KOPT-K1 (cell line): ENCODE data around the gene CLK2.
"Not testable (repeated sequence)": the region's sequence is repeated elsewhere in the genome, so short reads cannot be mapped to it uniquely, and the experiment has no call there.

Experiments
- H3K27ac ChIP-seq: fragments of 200-600 bp; sonication (generic); 2 replicates; pipeline ENCODE4 v1.5.1; 2016; ENCODE audit warnings: antibody characterized with exemption, mild to moderate bottlenecking, low read depth, low read length; ENCODE audit not compliant: poor library complexity, severe bottlenecking
- H3K36me3 ChIP-seq: fragments of 200-600 bp; sonication (generic); 2 replicates; pipeline ENCODE4 v1.5.1; 2017; ENCODE audit warnings: antibody characterized with exemption, mild to moderate bottlenecking, low read length, moderate library complexity; ENCODE audit not compliant: insufficient read depth
- H3K9me3 ChIP-seq: fragments of 200-600 bp; sonication (generic); 2 replicates; pipeline ENCODE4 v1.5.1; 2017; ENCODE audit warnings: antibody characterized with exemption, low read length, mild to moderate bottlenecking; ENCODE audit not compliant: insufficient read depth, poor library complexity, severe bottlenecking

CLK2 gene

DNA sequence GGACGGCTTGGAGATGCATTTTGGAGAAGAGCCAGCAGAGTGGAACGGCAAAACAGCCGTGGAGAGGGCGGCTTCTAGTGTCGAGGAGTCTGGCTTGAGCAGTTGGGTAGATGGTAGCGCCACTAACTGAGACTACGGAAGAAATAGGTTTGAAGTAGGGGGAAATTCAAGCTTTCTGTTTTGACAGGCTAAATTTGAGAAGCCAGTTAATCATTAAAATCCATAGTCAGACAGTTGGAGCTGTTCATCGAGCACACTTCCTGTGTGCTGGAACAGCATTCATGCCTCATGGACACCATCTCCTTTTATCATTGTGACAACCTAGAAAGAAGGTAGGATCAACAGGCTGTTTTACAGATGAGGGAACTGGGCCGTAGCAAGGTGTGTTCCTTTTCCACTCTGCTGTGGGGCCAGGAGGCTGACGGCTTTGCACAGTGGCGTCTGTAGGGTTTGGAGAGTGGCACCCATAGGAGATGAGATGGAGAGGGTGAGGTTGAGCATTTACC, 31.3 kb upstream of the CLK2 start:
- no peaks in the 10 kb centered on the region for H3K36me3 ChIP-seq
- H3K27ac ChIP-seq, result no peak overlapping the region
- no peaks in the 10 kb centered on the region for H3K9me3 ChIP-seq

DNA sequence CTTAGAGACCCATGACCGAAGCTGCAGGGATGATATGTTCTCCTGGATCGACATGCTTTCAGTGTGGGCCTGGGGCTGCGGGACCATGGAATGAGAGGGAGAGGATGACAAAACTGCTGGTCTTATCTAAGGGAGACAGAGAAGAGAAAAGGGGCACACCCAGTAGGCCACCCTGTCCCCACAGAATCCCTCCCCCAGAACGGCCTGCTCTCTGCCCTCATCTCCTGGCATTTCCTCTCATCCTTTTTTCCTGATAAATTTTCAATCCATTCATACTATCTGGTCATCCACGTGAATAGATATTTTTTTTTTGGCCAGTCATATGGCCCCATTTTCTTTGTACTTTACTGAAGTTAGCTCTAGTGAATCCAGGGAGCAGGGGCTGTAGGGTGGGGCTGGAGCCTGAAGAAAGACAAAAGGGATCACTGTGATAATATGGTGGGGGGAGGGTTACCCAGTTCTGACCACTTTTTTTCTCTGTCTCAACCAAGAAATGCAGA, 28.1 kb upstream of the CLK2 start, which contains the start of gene PKLR:
TSS of gene PKLR (minus strand) at position 97 of the 500 bp plus-strand sequence. CDS start at position 54, 43 bp downstream.
- Histone ChIP-seq H3K9me3 (no peaks in the 10 kb centered on the region), H3K36me3 (no peaks in the 10 kb centered on the region), H3K27ac (no peak within 1 kb of the TSS)

DNA sequence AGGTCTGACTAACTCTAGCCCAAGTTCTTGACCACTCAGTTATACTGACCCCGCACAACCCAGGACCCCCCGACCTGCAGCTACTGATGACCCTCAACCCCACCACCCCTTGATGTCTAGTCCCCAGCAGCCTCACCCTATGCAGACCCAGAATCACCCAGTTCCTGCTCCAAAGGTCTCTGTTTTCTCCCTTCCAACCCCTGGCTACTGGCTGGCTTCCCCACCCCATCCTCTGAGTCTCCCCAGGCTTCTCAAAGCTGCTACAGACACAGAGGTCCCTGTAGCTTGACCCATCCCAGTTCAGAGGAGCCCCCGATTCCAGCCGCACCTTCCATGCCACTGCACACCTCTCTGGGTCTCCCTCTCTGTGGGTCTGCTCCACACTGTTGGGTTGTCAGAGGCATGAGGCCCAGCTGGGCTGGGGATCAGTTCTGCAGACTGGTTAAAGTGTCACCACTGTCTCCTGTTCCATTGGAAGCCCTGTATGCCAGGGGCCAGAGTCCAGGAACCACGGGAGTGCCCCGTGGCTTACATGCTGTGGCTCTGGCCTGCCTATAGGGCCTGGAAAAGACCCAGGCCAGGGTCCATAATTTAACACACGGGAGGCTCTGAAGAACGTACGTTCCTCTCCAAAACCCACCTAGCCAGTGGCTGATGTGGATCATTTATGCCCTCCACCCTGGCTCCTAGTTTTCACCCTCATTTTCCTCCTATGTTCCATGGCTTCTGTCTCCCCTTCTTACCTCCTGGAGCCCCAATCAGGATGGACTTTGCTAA, 27.4 kb upstream of the CLK2 start:
- H3K36me3 ChIP-seq, result no peaks in the 10 kb centered on the region
- no peaks in the 10 kb centered on the region for H3K9me3 ChIP-seq
- H3K27ac ChIP-seq, result no peak overlapping the region

DNA sequence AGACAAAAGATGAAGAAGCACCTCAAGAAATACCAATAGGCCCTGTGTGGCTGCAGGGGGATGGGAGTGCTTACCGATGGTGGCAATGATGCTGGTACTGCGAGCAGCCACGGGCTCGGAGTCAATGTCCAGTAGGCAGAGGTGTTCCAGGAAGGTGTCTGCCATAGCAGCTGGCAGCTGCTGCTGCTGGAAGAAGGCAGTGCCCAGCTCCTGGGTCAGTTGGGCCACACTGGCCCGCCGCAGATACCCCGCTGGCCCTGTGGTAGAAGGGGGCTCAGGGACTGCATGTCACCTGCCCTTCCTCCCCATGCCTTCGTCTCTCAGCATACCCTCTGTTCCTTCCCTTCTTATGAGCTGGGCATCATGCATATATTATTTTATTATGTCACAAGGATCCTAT, 26.7 kb upstream of the CLK2 start:
- Histone ChIP-seq H3K27ac (no peak overlapping the region), H3K9me3 (no peaks in the 10 kb centered on the region), H3K36me3 (no peaks in the 10 kb centered on the region)

DNA sequence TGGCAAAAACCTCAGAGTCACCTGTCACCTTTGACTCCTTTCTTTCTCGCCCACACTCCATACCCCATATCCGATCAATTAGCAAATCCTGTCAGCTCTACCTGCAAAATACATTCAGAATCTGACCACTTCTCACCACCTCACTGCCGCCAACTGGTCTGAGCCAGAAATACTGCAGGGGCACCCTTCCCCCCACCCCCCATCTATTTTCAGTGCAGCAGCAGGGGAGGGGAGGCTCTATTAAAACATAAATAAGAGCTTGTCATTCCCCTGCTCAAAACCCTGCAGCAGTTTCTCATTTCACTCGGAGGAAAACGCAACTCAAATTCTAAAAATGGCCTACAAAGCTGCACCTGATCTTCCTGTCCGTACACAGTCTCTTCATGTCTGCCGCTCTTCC, 24.1 kb upstream of the CLK2 start:
- Histone ChIP-seq H3K27ac (no peak overlapping the region), H3K9me3 (no peaks in the 10 kb centered on the region), H3K36me3 (no peaks in the 10 kb centered on the region)

DNA sequence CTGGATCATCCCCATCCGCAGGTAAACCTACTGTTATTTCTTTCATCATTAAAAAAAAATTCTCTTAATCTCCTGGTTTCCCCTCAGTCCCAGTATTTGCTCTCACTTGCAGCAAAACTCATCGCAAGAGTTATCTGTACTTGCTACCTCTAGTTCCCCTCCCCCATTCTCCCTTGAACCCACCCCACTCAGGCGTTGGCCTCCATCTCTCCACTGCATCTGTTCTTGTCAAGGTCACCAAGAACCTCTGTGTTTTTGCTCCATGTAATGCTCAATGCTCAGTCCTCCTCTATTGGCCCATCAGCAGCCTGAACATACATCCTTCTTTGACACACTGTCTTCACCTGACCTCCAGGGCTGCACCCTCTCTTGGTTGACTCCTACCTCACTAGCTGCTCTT, 23.4 kb upstream of the CLK2 start:
- no peaks in the 10 kb centered on the region for H3K9me3 ChIP-seq
- H3K27ac ChIP-seq, result no peak overlapping the region
- no peaks in the 10 kb centered on the region for H3K36me3 ChIP-seq

DNA sequence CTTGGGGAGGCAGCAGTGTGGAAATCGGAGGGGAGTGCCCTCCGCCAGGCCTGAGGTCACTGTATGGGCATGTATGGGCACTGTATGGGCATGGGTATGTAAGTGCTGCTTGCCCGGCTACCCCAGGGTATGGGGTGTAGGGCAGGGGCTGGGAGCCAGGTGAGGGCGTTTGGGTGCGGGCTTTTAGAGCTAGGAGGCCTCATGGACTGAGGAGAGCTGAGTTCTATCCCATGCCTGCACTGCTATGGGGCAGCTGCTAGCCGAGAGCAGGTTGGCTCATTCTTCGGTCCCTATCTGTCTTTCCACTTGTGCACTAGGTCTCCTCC, 22.6 kb upstream of the CLK2 start:
- H3K9me3 ChIP-seq, result no peaks in the 10 kb centered on the region
- no peaks in the 10 kb centered on the region for H3K36me3 ChIP-seq
- no peak overlapping the region for H3K27ac ChIP-seq

DNA sequence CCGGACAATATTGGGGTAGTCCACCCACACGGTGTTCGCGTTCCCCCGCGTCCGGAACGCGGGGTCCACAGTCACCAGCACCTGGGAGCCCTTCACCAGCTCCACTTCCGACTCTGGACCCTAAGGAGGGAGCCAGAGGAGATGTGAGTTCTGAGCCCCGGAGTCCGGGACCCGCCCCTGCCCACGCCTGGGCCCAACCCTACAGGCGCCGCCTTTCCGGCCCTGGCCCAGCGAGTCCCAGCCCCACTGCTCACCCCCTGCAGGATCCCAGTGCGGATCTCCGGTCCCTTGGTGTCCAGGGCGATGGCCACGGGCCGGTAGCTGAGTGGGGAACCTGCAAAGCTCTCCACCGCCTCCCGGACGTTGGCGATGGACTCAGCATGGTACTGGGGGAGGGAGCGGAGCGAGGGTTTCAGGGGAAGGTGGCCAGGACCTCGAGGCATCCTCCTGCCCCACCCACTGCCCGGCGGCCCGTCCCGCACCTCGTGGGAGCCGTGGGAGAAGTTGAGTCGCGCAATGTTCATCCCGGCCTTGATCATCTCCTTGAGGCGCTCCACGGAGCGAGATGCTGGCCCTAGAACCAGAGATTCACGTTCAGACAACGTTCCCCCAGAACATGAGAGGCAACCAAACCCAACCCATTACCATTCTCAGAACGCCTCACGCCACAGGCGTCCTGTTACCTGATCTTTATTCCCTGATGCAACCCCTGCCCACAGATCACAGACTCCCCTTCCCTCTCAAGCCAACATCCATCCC, 22.1 kb upstream of the CLK2 start:
- H3K9me3 ChIP-seq, result no peaks in the 10 kb centered on the region
- H3K27ac ChIP-seq, result no peak overlapping the region
- H3K36me3 ChIP-seq, result no peaks in the 10 kb centered on the region

DNA sequence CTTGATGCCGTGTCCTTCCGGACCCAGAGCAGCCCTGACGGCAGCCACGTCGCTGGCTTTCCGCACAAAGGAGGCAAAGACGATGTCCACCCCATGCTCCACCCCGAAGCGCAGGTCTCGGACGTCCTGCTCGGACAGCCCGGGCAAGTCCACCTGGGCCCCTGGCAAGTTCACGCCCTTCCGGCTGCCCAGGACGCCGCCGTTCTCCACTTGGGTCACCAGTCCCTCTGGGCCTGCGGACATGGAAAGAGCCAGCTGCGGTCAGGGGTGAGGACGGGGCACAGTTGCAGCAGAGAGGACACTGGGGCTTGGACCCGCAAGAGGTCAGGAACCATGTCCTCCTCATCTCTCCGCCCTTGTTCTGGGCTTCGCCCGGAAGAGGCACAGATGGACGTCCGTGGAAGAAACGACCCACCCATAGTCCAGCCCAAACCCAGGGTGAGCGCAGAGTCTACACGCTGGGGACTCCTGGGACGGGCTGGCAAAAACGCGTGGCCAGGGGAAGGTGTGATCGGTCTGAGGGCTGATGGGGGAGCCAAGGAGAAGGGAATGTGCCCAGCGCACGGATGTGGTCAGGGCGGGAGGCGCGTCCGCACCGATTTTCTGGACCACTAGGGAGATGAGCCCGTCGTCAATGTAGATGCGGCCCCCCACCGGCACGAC, 21.3 kb upstream of the CLK2 start:
- Histone ChIP-seq H3K27ac (no peak overlapping the region), H3K36me3 (no peaks in the 10 kb centered on the region), H3K9me3 (no peaks in the 10 kb centered on the region)

DNA sequence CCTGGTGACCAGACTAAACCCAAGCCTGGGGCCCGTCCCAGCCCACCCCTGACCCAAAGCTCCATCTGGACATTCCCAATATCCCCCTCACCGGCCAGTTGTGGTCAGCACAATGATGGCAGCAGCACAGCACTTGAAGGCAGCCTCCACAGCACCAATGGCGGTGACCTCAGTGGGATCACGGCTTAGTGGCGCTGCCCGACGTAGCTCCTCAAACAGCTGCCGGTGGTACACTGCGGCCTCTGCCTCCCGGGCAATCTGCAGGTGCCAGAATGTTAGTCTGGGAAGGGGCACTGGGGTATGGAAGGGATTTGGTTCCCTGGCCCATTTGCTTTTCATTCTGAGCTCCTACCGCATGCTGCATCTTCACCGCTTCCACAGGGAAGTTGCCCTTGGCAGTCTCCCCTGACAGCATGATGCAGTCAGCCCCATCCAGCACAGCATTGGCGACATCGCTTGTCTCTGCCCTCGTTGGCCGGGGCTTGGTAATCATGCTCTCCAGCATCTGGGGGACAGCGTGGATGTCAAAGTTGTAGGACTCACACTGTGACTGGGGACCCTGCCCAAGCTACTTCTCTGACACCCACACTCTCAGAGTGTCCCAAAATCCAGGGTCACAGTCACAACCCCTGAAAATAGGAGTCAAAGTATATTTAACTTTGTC, 19.9 kb upstream of the CLK2 start:
- no peaks in the 10 kb centered on the region for H3K36me3 ChIP-seq
- H3K9me3 ChIP-seq, result no peaks in the 10 kb centered on the region
- H3K27ac ChIP-seq, result no peak overlapping the region

DNA sequence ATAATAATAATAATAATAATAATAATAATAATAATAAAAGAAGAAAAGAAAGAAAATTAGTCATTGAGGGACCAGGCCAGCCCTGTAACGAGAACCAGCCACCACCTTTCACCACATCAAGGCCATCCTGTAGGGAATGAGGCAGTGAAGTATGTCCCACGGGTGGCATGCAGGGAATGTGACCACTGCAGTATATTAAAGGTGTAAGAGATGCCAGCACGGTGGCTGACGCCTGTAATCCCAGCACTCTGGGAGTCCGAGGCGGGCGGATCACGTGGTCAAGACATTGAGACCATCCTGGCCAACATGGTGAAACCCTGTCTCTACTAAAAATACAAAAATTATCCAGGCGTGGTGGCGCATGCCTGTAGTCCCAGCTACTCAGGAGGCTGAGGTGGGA, 17.7 kb upstream of the CLK2 start:
- H3K9me3 ChIP-seq, H3K27ac ChIP-seq, H3K36me3 ChIP-seq: not testable (repeated sequence)

DNA sequence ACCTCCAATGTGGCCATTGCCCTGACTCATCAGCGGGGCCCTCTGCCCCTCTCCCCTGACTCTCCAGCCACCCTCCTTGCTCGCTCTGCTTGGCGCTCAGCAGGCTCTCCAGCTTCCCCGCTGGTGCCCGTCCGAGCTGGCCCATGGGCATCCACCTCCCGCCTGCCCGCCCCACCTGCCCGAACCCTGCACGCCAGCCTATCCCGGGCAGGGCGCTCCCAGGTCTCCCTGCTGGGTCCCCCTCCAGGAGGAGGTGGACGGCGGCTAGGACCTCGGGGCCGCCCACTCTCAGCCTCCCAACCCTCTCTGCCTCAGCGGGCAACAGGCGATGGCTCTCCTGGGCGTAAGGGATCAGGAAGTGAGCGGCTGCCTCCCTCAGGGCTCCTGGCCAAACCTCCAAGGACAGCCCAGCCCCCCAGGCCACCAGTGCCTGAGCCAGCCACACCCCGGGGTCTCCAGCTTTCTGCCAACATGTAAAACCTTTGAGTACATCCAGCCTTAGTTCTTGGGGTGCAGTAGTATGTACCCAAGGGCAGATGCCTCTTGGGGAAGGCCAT, 14.8 kb upstream of the CLK2 start:
- Histone ChIP-seq H3K36me3 (no peaks in the 10 kb centered on the region), H3K9me3 (no peaks in the 10 kb centered on the region), H3K27ac (no peak overlapping the region)

DNA sequence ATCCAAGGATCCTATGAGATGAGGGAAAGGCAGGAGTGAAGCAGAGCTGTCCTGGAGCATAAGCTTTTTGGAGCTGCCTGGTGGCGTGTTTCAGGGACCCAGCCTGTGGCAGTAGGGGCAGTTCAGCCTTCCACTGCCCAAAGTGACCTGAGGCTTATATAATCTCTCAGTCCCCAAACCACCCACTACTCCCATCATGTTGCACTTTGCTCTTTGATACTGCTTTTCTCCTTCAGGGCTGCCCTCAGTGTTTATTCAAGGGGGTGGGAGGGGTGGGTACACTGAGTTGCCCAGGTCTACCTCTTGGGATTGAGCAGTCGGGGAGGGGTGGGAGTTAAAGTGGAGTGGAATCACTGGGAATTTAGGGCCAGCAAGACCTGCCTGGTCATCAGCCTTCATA, 13.2 kb upstream of the CLK2 start:
- no peaks in the 10 kb centered on the region for H3K36me3 ChIP-seq
- no peaks in the 10 kb centered on the region for H3K9me3 ChIP-seq
- H3K27ac ChIP-seq, result no peak overlapping the region

DNA sequence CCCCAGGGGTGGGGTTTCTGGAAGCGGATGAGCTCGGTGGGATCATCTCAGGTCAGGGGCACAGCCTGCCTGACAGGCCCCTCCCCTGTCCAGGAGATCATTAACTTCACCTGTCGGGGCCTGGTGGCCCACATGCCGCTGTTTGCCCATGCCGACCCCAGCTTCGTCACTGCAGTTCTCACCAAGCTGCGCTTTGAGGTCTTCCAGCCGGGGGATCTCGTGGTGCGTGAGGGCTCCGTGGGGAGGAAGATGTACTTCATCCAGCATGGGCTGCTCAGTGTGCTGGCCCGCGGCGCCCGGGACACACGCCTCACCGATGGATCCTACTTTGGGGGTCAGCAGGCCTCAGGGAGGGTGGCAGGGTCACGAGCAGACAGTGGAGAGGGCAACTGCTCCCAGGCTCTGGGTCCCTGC, 12.3 kb upstream of the CLK2 start:
- H3K27ac ChIP-seq, result no peak overlapping the region
- no peaks in the 10 kb centered on the region for H3K9me3 ChIP-seq
- H3K36me3 ChIP-seq, result no peaks in the 10 kb centered on the region
